Keratinocyte (primary cell): ENCODE data around the gene FAM107B. TPM values are rescaled to one million over a fixed set of nuclear protein-coding genes. Genes with fewer than 3 reads are reported as not detected.
A peak's percentile ranks its signal among the peaks of the same experiment; 100 is the strongest.

Source experiments
- DNase-seq: peaks from one replicate; pipeline ENCODE4 v3.0.0-alpha.2; 2011; ENCODE audit warnings: low read depth, missing footprints, low spot score
- FAIRE-seq: peaks from 2 replicates; lab custom pipeline; 2011; peaks lifted over from hg19 to GRCh38; lab: Jason Lieb, UNC
- H2AFZ ChIP-seq: 2 replicates; pipeline ENCODE4 v1.6.0; 2012; ENCODE audit warnings: low read length, control low read depth, inconsistent platforms; ENCODE audit not compliant: control insufficient read depth
- H3K27ac ChIP-seq: 2 replicates; pipeline ENCODE4 v1.5.1; 2011; ENCODE audit warnings: low read length; ENCODE audit not compliant: control insufficient read depth, insufficient read depth
- H3K27me3 ChIP-seq: 3 replicates; pipeline ENCODE4 v1.6.0; 2011; ENCODE audit warnings: low read length; ENCODE audit not compliant: control insufficient read depth, insufficient read depth; ENCODE audit errors: extremely low read depth
- H3K36me3 ChIP-seq, 2 experiments: 2 replicates in 1 of 2; 3 replicates in 1 of 2; pipeline ENCODE4 v1.5.1; 2011; ENCODE audit warnings: low read length in 2 of 2, mild to moderate bottlenecking in 1 of 2; ENCODE audit not compliant: control insufficient read depth in 2 of 2, insufficient read depth in 2 of 2; ENCODE audit errors: extremely low read depth in 1 of 2
- H3K4me1 ChIP-seq: 3 replicates; pipeline ENCODE4 v1.5.1; 2011; ENCODE audit warnings: low read length; ENCODE audit not compliant: control insufficient read depth, insufficient read depth; ENCODE audit errors: extremely low read depth
- H3K4me2 ChIP-seq: 3 replicates; pipeline ENCODE4 v1.6.0; 2011; ENCODE audit warnings: low read depth, low read length; ENCODE audit not compliant: control insufficient read depth, insufficient read depth; ENCODE audit errors: extremely low read depth
- H3K4me3 ChIP-seq, 3 experiments: fragments of 200-600 bp in 1 of 3; sonication (generic) in 1 of 3; 2 replicates in 2 of 3; 3 replicates in 1 of 3; pipeline ENCODE4 v1.5.1; 2011 to 2016; ENCODE audit warnings: low read length in 3 of 3, mild to moderate bottlenecking in 3 of 3, control low read depth in 2 of 3, inconsistent platforms in 1 of 3, low read depth in 1 of 3, mixed read lengths in 1 of 3, mixed run types in 1 of 3, moderate library complexity in 1 of 3; ENCODE audit not compliant: control insufficient read depth in 2 of 3, insufficient read depth in 2 of 3; ENCODE audit errors: extremely low read depth in 1 of 3
- H3K79me2 ChIP-seq: 2 replicates; pipeline ENCODE4 v1.6.0; 2012; ENCODE audit warnings: low read length; ENCODE audit not compliant: control insufficient read depth, insufficient read depth
- H3K9ac ChIP-seq: 3 replicates; pipeline ENCODE4 v1.6.0; 2011; ENCODE audit warnings: low read length; ENCODE audit not compliant: control insufficient read depth, insufficient read depth; ENCODE audit errors: extremely low read depth
- H3K9me1 ChIP-seq: 3 replicates; pipeline ENCODE4 v1.6.0; 2011; ENCODE audit warnings: low read length; ENCODE audit not compliant: control insufficient read depth, insufficient read depth; ENCODE audit errors: extremely low read depth
- H3K9me3 ChIP-seq: 2 replicates; pipeline ENCODE4 v1.5.1; 2012; ENCODE audit warnings: low read depth, low read length; ENCODE audit not compliant: control insufficient read depth
- H4K20me1 ChIP-seq: 3 replicates; pipeline ENCODE4 v1.6.0; 2011; ENCODE audit warnings: low read length; ENCODE audit not compliant: control insufficient read depth, insufficient read depth; ENCODE audit errors: extremely low read depth
- CTCF ChIP-seq, 3 experiments: IDR thresholded peaks in 1 of 3; conservative IDR thresholded peaks in 1 of 3; optimal IDR thresholded peaks in 1 of 3; 2 replicates in 2 of 3; 3 replicates in 1 of 3; pipeline versions ENCODE3 to v1.5.1; 2011; ENCODE audit warnings: low read length in 3 of 3, mild to moderate bottlenecking in 3 of 3, moderate library complexity in 2 of 3, control low read depth in 1 of 3, inconsistent platforms in 1 of 3; ENCODE audit not compliant: insufficient read depth in 2 of 3; ENCODE audit errors: extremely low read depth in 1 of 3
- EZH2 ChIP-seq: IDR thresholded peaks from one replicate; pipeline ENCODE4 v1.6.1; 2012; ENCODE audit warnings: inconsistent platforms, mild to moderate bottlenecking, low read length, moderate library complexity
- dilution Hi-C: fragments of 300-500 bp; cut with MboI; formaldehyde crosslinking; loops from one replicate; pipeline ENCODE4 v1.7.0; 2020; ENCODE audit warnings: low sequenced_read_pairs; ENCODE audit not compliant: extremely low pct_ligation_motif_present
- polyA plus RNA-seq, 5 experiments: library from polyadenylated mRNA; depleted of rRNA in 3 of 5; stranded (reverse) in 3 of 5; stranded (forward) in 1 of 5; unstranded in 1 of 5; fragments of >200 nt; gene quantifications; 1 replicate in 1 of 5; 2 replicates in 3 of 5; 3 replicates in 1 of 5; pipeline versions ENCODE4 v1.2.1 to v1.2.3, GENCODE V29; 2011 to 2012; ENCODE audit warnings: missing spikeins in 2 of 5, low read depth in 1 of 5, low replicate concordance in 1 of 5

The FAM107B gene
- polyA plus RNA-seq, 1 donor (not counting 4 experiments of a cell fraction or from before 2014, with no cell fraction given): 8.7 TPM

- peaks cover 28% of the 10 kb centered on the region for H3K4me1 ChIP-seq
- DNase-seq (no peak), FAIRE-seq (no peak)
- peaks cover 2% of the 10 kb centered on the region for H3K9me1 ChIP-seq
- no peak overlapping the region for H2AFZ ChIP-seq
- H3K27ac ChIP-seq: no peak overlapping the region
- dilution Hi-C loops: no loop called here
- no peaks in the 10 kb centered on the region for H4K20me1 ChIP-seq
- peaks cover 29% of the 10 kb centered on the region for H3K79me2 ChIP-seq
- H3K9me3 ChIP-seq: no peaks in the 10 kb centered on the region
- H3K36me3 ChIP-seq: peaks cover 0 to 3% of the 10 kb centered on the region in 2 experiments
- H3K9ac ChIP-seq: no peak overlapping the region
- no peak for TF ChIP-seq CTCF (optimal IDR thresholded peaks at IDR 0.05 in 1 of 3, IDR thresholded peaks at IDR 0.05 in 1 of 3, conservative IDR thresholded peaks at IDR 0.05 in 1 of 3; ENCODE audit: extremely low read depth in 1 of 3, insufficient read depth in 2 of 3, low read length in 3 of 3)
- H3K4me3 ChIP-seq: no peak overlapping the region
- no peak overlapping the region for H3K4me2 ChIP-seq
- no peaks in the 10 kb centered on the region for H3K27me3 ChIP-seq
Observed at GRCh38 chr10:14556285-14556956, 218.3 kb downstream of the FAM107B start.

DNA sequence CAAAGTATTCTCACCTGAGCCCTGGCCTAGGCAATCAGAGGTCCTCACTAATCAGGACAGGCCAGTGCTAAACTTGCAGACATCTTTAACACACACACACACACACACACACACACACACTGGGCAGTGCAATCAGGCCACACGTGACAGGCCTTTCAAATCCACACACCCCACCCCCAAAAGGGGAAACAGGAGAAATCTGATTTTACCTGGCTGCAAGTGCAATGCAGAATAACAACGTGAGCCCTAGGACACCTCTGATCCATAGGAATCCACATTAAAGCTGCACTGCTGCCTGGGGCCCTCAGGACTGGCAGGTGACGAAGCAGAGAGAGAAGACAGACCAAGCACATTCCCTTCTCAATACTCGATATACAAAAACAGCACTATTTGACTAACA, 218.9 kb downstream of the FAM107B start:
- TF ChIP-seq CTCF (optimal IDR thresholded peaks at IDR 0.05 in 1 of 3, IDR thresholded peaks at IDR 0.05 in 1 of 3, conservative IDR thresholded peaks at IDR 0.05 in 1 of 3; ENCODE audit: extremely low read depth in 1 of 3, insufficient read depth in 2 of 3, low read length in 3 of 3) (no peak), EZH2 (no peak)
- dilution Hi-C loops: no loop called here
- FAIRE-seq (no peak), DNase-seq (no peak)
- Histone ChIP-seq H3K27ac (peak overlapping the region; percentile 83), H4K20me1 (no peaks in the 10 kb centered on the region), H3K4me3 (no peak overlapping the region), H3K9ac (no peak overlapping the region), H3K27me3 (no peaks in the 10 kb centered on the region), H3K79me2 (peaks cover 24% of the 10 kb centered on the region), H3K9me3 (no peaks in the 10 kb centered on the region), H2AFZ (no peak overlapping the region), H3K4me2 (no peak overlapping the region), H3K36me3 (peaks cover 0 to 3% of the 10 kb centered on the region in 2 experiments), H3K4me1 (peaks cover 24% of the 10 kb centered on the region), H3K9me1 (peaks cover 2% of the 10 kb centered on the region)
